HuH-7.5 (cell line): Measurements from ENCODE around the gene OLFML3.
"Not testable (repeated sequence)": the region's sequence is repeated elsewhere in the genome, so short reads cannot be mapped to it uniquely, and the experiment has no call there.

Experiments
- DNase-seq: peaks from one replicate; pipeline ENCODE4 v3.0.0; 2011; ENCODE audit warnings: low spot score

OLFML3 gene

DNA sequence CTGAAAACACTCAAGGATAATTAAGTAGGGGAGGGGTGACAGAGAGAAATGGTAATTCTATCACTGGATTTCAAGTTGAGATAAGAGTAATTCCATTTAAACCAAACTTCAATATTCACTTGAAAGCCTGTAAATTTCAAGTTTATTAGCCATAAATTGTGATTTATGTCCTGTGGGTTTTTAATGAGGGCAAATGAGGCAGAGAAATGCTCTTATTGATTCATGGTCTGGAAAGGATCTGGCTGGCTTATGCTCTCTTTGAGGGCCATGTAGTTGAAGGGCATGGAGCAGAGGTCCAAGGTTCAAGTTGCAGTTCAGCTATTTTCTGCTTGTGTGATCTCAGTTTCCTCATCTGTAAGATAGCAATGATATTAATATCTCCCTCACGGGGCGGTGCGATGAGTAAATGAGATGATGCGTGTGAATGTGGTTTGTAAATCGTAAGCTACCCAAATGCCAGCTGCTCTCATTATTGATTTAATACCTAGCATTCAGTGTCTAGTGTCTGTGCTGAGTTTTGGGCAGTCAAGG lies 12.3 kb downstream of the OLFML3 start:
- no peak for DNase-seq

DNA sequence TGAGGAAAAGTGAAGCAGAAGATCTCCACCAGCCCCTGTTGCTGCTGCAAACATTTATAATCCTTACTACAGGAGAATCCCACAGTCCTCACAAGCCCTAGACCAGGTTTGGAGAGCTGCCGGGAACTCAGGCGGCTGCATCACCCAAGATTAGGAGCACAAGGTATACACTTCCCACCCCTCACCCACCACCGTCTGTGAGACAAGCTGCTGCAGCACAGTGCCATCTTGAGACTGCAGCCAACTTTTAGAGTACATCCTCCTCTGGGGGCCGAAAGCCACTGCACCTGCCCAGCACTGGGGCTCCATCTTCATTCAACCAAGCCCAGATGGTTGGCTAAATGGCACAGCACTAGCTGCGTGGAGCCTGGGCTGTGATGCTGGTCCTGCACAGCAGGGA lies 13.8 kb downstream of the OLFML3 start:
- DNase-seq = no peak

DNA sequence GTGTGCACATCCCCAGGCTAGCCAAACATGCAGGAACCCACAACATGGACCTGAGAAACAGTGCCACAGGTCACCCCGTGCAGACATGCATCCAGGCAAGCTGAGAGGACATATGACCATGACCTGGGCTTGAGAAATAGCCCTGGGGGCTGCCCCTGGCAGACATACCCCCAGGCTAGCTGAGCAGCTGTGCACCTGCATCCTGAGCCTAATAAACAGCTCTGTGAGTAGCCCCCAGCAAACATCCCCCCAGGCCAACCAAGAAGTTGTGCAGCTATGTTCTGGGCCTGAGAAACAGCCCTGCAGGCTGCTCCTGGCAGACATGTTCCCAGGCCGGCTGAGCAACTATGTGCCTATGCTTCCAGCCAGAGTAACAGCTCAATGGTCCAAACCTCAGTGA lies 14.5 kb downstream of the OLFML3 start:
- no peak for DNase-seq

GRCh38 chr1:113995382-113995781 lies 16.1 kb downstream of the OLFML3 start:
- no peak for DNase-seq

GRCh38 chr1:113998361-113998760 lies 19.1 kb downstream of the OLFML3 start:
- no peak for DNase-seq

- DNase-seq = no peak
Measured at GRCh38 chr1:113999233-113999632, 20.0 kb downstream of the OLFML3 start.

GRCh38 chr1:113999799-114000198 lies 20.5 kb downstream of the OLFML3 start:
- DNase-seq = no peak

DNA sequence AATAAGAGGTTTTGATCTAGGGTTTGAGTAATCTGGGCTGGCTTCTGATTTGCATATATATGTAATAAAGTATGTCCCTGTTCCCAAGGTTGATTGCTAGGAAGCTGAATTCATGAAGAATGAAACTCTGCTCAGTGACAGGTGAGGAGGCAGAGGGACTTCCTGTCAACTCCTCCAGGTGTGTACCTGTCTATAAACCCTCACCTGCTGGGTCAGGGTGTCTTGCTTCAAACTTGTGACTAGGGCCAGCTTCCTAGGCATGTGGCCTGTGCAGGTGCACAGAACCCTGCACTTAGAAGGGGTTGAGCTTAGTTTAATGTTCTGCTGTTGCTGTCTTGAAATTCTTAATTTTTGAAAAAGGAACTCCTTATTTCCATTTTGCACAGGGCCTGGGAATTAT lies 21.1 kb downstream of the OLFML3 start:
- no peak for DNase-seq

- DNase-seq = no peak
Measured at GRCh38 chr1:114002492-114003239, 23.4 kb downstream of the OLFML3 start.

GRCh38 chr1:114003431-114003830 lies 24.2 kb downstream of the OLFML3 start:
- no peak for DNase-seq

DNA sequence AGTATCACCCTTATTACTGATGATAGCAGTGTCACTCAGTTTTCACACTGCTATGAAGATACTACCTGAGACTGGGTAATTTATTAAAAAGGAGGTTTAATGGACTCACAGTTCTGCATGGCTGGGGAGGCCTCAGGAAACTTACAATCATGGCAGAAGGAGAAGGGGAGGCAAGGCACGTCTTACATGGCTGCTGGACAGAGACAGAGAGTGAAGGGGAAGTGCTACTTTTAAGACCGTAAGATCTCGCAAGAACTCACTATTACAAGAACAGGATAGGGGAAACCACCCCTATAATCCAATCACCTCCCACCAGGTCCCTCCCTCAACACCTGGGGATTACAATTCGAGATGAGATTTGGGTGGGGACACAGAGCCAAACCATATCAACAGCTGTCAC lies 27.6 kb downstream of the OLFML3 start:
- DNase-seq = not testable (repeated sequence)

GRCh38 chr1:114008480-114008941 lies 29.2 kb downstream of the OLFML3 start:
- no peak for DNase-seq

GRCh38 chr1:114008993-114009392 lies 29.7 kb downstream of the OLFML3 start:
- no peak for DNase-seq

GRCh38 chr1:114009393-114009792 lies 30.1 kb downstream of the OLFML3 start:
- no peak for DNase-seq

DNA sequence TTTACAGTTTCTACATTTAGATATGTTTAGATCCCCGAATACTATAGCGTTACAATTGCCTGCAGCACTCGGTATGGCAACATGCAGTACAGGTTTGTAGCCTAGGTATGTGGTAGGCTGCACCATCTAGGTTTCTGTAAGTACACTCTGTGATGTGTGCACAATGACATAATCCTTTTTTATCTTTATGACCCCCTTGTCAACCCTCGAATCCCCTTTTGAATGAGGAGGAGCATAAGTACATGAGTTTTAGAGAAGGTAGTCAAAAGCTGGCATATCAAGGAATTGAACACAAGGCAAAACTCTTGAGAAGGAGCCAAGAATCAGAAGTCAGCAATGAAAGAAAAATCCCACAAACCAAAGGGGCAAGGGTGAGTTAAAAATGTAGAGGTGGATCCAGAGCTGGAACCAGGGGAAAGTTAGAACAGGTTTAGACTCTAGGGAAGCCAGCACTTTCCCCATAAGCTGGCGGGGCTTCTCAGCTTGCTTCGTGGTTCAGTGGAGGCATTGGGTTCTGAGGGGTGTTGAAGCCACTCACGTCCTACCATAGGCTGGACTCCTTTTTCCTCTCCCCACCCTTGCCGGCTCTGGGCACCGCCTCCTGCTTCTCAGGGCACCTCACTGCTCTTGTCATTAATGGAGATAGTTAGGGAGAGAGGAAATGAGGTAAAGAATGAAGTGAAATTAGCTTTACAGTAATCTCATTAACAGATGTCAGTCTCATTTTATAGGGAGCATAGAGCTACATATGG lies 31.3 kb downstream of the OLFML3 start:
- DNase-seq = no peak

GRCh38 chr1:114011796-114012195 lies 32.5 kb downstream of the OLFML3 start:
- DNase-seq = no peak

- no peak for DNase-seq
Measured at GRCh38 chr1:114015075-114015474, 35.8 kb downstream of the OLFML3 start.

- not testable (repeated sequence) for DNase-seq
Measured at GRCh38 chr1:114019724-114020123, 40.5 kb downstream of the OLFML3 start.

DNA sequence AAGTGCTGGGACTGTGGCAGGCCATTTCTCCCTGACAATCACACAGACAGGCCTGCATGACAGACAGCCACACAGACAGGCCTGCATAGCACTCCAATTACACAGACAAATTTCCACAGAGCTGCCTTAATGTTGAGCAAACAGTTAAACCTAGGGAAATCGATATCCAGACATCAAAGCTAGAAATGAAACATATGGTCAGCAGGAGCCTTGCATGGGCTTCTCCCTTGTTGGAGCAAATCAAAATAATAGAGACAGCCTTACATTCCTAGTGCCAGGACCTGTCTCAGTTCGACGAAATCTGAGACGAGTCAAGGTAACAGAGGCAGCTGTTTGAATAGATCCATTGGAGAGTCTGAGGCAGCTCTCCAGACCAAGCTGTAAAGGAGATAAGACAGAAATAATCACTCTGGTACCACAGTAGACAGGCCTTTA lies 42.4 kb downstream of the OLFML3 start:
- no peak for DNase-seq

- no peak for DNase-seq
Measured at GRCh38 chr1:114022877-114023276, 43.6 kb downstream of the OLFML3 start.

GRCh38 chr1:114023377-114023776 lies 44.1 kb downstream of the OLFML3 start:
- DNase-seq = no peak

GRCh38 chr1:114024049-114024448 lies 44.8 kb downstream of the OLFML3 start:
- no peak for DNase-seq
